HG03565 (cell line): Measurements from ENCODE around the gene TMEM88.

ENCODE experiments used
- ATAC-seq: cut with Tn5 transposase; IDR thresholded peaks from one replicate; pipeline ENCODE4 v1.9.1; 2021; ENCODE audit warnings: mild to moderate bottlenecking, moderate library complexity; ENCODE audit not compliant: unreplicated experiment

Gene TMEM88

DNA sequence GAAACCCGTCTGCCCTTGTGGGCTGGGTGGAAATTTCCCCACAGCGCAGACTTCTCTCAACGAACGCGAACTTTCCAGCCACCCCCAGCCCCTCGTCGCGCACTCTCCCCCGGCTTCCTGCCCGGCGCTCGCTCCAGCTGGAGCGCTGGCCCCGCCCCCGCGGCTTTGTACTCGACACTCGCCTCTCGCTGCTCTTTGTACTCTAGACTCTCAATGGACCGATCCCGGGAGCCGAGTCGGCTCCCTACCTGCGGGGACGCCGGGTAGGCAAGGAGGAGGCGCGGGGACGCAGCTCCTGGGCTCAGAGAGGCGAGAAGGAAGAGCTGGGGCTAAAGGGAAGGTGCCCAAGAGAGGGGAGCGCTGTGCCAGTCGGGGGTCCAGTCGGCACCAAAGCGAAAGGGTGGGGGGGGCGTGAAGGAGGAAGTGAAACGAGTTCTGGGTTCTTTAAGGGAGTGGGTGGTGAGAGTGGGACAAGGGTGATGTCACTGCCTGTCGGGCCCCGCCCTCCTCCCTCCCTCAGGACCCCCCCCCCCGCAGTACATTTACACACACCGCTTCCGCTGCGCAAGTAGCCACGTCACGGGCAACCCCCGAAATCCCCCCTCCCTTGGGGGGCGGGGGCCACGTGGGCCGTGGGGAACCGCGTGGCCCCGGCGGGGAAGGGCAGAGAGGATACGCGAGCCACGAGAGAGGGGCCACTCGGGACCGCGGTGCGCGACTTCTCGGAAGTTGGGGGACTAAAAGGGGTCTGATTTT is 11.2 kb upstream of the TMEM88 start:
- peak; percentile 21 for ATAC-seq

DNA sequence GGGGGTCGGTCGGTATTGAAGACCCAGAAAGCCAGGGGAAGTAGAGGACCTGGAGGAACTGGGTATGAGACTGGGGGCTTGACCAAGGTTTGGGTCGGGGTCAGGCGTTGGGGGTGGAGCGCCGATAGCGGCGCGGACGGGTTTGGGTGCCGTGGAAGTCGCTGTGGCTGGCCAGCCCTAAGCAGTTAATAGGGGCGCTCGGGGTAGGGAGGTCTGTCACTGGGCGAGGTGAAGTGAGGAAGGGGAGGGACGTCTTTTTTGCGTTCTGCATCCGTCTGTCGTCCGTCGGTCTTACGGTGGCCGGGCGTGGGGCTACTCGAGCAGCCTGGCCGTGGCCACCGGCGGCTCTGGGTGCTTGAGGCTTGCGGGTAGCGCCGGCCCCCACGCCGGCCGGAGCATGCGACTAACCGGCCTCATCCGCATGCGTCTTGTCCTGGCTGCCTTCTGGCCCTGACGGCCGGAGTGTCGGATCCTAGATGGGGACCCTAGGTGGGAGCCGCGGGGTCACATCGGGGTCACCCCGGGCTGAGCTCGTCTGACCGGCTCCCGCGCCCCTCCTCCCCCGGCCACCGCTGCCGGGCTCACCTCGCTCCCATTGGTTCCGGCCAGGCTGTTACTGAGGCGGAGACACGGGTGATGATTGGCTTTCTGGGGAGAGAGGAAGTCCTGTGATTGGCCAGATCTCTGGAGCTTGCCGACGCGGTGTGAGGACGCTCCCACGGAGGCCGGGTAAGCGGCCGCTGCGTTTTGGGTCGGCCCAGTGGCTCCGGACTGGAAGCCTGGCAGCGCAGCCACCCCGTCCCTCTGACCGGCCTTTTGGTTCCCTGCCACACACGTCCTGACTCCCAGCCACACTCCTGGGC is 10.3 kb upstream of the TMEM88 start:
- ATAC-seq: peak; percentile 33

DNA sequence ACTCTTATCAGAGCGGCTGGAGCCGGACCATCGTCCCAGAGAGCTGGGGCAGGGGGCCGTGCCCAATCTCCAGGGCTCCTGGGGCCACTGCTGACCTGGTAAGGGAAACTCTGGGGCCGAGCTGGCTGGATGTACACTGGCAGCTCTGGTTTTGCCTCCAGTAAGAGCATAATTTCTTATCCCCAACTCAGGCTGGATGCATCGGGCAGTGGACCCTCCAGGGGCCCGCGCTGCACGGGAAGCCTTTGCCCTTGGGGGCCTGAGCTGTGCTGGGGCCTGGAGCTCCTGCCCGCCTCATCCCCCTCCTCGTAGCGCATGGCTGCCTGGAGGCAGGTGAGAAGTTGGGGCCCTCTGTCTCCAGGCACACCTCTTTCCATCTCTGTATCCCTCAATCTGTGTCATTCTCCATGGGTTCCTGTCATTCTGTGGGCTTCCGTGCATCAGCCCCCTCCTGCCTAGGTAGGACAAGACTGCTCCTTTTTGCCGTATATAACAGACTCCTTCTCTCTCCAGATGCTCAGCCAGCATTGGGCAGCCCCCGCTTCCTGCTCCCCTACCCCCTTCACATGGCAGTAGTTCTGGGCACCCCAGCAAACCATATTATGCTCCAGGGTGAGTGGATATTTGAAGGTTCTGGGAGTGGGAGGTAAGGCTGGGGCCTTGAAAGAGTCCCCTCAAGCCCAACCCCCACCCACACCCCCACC is 9.4 kb upstream of the TMEM88 start:
- no peak for ATAC-seq

- no peak for ATAC-seq
These were observed 8.7 kb upstream of the TMEM88 start for GRCh38 chr17:7846063-7846735.

GRCh38 chr17:7846765-7847661 is 7.9 kb upstream of the TMEM88 start:
- no peak for ATAC-seq

DNA sequence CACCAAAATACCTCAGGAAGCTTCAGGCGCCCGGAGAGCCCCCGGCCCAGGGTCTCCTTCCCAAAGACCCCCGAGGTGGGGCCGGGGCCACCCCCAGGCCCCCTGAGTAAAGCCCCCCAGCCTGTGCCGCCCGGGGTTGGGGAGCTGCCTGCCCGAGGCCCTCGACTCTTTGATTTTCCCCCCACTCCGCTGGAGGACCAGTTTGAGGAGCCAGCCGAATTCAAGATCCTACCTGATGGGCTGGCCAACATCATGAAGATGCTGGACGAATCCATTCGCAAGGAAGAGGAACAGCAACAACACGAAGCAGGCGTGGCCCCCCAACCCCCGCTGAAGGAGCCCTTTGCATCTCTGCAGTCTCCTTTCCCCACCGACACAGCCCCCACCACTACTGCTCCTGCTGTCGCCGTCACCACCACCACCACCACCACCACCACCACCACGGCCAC is 6.7 kb upstream of the TMEM88 start:
- no peak for ATAC-seq

- no peak for ATAC-seq
These were observed 6.1 kb upstream of the TMEM88 start for GRCh38 chr17:7848739-7849129.

GRCh38 chr17:7849130-7849750 is 5.6 kb upstream of the TMEM88 start:
- ATAC-seq: no peak

GRCh38 chr17:7849751-7850504 is 4.9 kb upstream of the TMEM88 start:
- ATAC-seq: no peak

DNA sequence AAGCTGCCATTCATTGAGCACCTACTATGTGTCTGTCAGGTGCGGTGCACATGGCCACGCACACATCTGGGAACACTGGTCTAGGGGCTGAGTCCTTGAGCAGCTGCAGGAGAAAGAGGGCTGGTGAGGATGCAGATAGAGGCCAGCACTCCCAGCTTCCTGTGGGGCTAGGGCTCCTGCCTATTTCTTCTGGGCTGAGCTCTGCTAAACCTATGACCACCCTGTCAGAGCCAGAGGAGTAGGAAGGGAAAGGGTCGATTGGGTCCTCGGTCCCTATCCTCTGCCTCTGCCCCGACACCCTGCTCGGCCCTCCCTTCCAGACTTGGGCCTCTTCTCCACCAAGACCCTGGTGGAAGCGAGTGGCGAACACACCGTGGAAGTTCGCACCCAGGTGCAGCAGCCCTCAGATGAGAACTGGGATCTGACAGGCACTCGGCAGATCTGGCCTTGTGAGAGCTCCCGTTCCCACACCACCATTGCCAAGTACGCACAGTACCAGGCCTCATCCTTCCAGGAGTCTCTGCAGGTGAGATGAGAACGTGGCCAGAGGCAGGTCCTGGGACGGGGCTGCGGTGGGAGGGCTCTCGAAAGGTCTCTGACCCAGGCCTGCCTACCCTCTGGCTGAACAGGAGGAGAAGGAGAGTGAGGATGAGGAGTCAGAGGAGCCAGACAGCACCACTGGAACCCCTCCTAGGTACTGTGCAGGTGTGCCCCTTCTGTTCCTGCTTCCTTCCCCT is 4.0 kb upstream of the TMEM88 start:
- ATAC-seq: no peak

DNA sequence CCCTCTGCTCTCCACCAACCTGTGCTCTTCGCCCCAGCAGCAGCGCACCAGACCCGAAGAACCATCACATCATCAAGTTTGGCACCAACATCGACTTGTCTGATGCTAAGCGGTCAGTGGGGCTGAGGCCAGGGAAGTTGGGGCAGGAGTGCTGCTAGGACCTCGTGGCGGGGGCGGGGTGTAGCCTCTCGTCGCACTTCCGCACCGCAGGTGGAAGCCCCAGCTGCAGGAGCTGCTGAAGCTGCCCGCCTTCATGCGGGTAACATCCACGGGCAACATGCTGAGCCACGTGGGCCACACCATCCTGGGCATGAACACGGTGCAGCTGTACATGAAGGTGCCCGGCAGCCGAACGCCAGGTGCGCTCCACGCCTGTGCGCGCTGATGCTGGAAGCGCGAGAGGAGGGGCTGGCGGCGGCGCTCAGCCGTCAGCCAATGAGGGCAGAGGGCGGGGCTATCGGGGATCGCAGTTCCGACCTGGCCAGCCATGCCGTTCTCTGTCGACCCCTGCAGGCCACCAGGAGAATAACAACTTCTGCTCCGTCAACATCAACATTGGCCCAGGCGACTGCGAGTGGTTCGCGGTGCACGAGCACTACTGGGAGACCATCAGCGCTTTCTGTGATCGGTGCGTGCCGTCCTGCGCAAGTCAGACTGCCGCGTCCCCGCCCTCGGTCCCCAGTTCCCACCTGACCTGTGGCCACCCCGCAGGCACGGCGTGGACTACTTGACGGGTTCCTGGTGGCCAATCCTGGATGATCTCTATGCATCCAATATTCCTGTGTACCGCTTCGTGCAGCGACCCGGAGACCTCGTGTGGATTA is 3.2 kb upstream of the TMEM88 start:
- ATAC-seq: peak; percentile 74

DNA sequence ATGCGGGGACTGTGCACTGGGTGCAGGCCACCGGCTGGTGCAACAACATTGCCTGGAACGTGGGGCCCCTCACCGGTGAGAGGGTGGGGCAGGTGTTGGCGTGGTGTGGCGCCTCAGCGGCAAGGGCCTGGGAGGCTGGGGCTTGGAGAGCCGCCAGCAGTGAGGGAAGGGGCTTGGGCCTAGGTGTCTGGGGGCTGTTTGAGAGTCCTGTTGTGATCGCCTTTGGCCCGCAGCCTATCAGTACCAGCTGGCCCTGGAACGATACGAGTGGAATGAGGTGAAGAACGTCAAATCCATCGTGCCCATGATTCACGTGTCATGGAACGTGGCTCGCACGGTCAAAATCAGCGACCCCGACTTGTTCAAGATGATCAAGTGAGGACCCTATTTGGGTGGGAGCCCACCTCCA is 2.6 kb upstream of the TMEM88 start:
- no peak for ATAC-seq

DNA sequence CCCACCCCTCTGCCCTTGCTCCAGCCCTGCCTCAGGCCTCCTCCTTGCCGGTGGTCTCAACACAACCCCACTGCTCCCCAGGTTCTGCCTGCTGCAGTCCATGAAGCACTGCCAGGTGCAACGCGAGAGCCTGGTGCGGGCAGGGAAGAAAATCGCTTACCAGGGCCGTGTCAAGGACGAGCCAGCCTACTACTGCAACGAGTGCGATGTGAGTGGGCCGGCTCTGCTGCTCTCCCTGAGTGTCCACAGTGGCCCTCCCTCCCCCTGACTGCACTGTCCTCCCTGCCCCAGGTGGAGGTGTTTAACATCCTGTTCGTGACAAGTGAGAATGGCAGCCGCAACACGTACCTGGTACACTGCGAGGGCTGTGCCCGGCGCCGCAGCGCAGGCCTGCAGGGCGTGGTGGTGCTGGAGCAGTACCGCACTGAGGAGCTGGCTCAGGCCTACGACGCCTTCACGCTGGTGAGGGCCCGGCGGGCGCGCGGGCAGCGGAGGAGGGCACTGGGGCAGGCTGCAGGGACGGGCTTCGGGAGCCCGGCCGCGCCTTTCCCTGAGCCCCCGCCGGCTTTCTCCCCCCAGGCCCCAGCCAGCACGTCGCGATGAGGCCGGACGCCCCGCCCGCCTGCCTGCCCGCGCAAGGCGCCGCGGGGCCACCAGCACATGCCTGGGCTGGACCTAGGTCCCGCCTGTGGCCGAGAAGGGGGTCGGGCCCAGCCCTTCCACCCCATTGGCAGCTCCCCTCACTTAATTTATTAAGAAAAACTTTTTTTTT is 1.8 kb upstream of the TMEM88 start:
- no peak for ATAC-seq

GRCh38 chr17:7853691-7854038 is 1.2 kb upstream of the TMEM88 start:
- ATAC-seq: no peak

DNA sequence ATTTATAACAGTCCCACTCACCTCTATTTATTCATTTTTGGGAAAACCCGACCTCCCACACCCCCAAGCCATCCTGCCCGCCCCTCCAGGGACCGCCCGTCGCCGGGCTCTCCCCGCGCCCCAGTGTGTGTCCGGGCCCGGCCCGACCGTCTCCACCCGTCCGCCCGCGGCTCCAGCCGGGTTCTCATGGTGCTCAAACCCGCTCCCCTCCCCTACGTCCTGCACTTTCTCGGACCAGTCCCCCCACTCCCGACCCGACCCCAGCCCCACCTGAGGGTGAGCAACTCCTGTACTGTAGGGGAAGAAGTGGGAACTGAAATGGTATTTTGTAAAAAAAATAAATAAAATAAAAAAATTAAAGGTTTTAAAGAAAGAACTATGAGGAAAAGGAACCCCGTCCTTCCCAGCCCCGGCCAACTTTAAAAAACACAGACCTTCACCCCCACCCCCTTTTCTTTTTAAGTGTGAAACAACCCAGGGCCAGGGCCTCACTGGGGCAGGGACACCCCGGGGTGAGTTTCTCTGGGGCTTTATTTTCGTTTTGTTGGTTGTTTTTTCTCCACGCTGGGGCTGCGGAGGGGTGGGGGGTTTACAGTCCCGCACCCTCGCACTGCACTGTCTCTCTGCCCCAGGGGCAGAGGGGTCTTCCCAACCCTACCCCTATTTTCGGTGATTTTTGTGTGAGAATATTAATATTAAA is 638 bp upstream of the TMEM88 start:
- no peak for ATAC-seq

GRCh38 chr17:7855660-7856010 is 769 bp downstream of the TMEM88 start:
- ATAC-seq: no peak
